Tibial nerve (tissue), 4 donors: ENCODE results near the gene CDH22. TPM values are rescaled to one million over a fixed set of nuclear protein-coding genes. Genes with fewer than 3 reads are reported as not detected.

Experiments used
- DNase-seq, 2 donors: peaks; one replicate each; pipeline ENCODE4 v3.0.0-alpha.2; 2019; ENCODE audit warnings: low spot score in 2 of 2
- H3K27ac ChIP-seq, 4 donors: fragments of 200-600 bp; sonication (generic) in 3 of 4; one replicate each; pipeline ENCODE4 v1.5.1; 2017 to 2019; ENCODE audit warnings: mild to moderate bottlenecking in 1 of 4
- H3K27me3 ChIP-seq, 2 donors: fragments of 200-600 bp; sonication (generic) in 1 of 2; one replicate each; pipeline versions ENCODE4 v1.5.1 to v1.6.0; 2017 to 2019
- H3K36me3 ChIP-seq, 3 donors: fragments of 200-600 bp; sonication (generic); one replicate each; pipeline ENCODE4 v1.5.1; 2018 to 2019
- H3K4me1 ChIP-seq, 4 donors: fragments of 200-600 bp; sonication (generic) in 3 of 4; one replicate each; pipeline ENCODE4 v1.5.1; 2017 to 2019
- H3K4me3 ChIP-seq, 4 donors: fragments of 200-600 bp; sonication (generic) in 3 of 4; one replicate each; pipeline ENCODE4 v1.5.1; 2017 to 2019; ENCODE audit warnings: mild to moderate bottlenecking in 1 of 4, moderate library complexity in 1 of 4
- H3K9me3 ChIP-seq, 4 donors: fragments of 200-600 bp; sonication (generic) in 3 of 4; one replicate each; pipeline ENCODE4 v1.5.1; 2017 to 2019
- EP300 ChIP-seq, 2 donors: sonication (generic); formaldehyde crosslinking; IDR thresholded peaks; one replicate each; pipeline ENCODE4 v1.6.1; 2017; ENCODE audit warnings: antibody characterized with exemption in 2 of 2, mild to moderate bottlenecking in 1 of 2
- POLR2A ChIP-seq, 2 donors: fragments of 450-650 bp; IDR thresholded peaks; one replicate each; pipeline ENCODE4 v1.6.1; 2017; ENCODE audit warnings: antibody characterized with exemption in 2 of 2, mild to moderate bottlenecking in 2 of 2, moderate library complexity in 2 of 2
- WGBS, 2 donors: methylation state at CpG; one replicate each; pipeline ENCODE4 v1.1.5; 2018; 5-methylcytosine and 5-hydroxymethylcytosine counted together
- total RNA-seq, 4 donors: library from RNA; depleted of rRNA; stranded (reverse); fragments of >200 nt; gene quantifications; one replicate each; pipeline ENCODE4 v1.1.0, GENCODE V29; 2016
- TF ChIP-seq, protein P1 (sequence below), 5 experiments: fragments of 200-600 bp in 3 of 5; fragments of 450-650 bp in 2 of 5; sonication (generic) in 3 of 5; IDR thresholded peaks; one replicate each; pipeline ENCODE4 v1.5.1; 2016 to 2019; ENCODE audit warnings: antibody characterized with exemption in 5 of 5, mild to moderate bottlenecking in 3 of 5, moderate library complexity in 2 of 5

CDH22 gene
- total RNA-seq, 4 donors from 2014 or later, result 0.20 to 1.0 (median 0.60) TPM; not detected in 1

DNA sequence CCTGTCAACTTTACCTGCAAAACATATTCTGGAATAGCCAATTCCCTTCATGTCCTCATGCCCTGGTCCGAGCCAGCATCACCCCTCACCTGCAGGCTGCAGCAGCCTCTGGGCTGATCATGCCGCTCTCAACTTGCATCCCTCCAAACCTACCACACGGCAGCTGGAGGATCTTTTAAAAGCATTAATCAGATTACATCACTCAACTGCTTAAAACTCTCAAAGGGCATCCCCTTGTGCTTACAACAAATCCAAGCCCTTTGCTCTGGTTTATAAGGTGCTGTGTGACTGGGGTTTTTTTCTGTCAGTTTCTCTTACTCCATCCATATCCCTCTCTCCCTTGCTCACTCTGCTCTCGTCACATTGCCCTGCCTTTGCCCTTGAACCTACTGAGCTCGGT, 166.2 kb downstream of the CDH22 start:
- Histone ChIP-seq H3K4me3 (no peak overlapping the region), H3K9me3 (no peaks in the 10 kb centered on the region), H3K27ac (no peak overlapping the region), H3K4me1 (peaks cover 0 to 6% (median 0%) of the 10 kb centered on the region in 4 donors), H3K27me3 (peaks cover 0 to 28% of the 10 kb centered on the region in 2 donors), H3K36me3 (no peaks in the 10 kb centered on the region)
- 49 to 54% methylated on average over 5 of the region's 5 CpGs for WGBS, 2 donors
- DNase-seq, result no peak
- TF ChIP-seq EP300 (IDR thresholded peaks at IDR 0.05) (no peak), POLR2A (IDR thresholded peaks at IDR 0.05) (no peak)
- TF ChIP-seq, protein P1, sequence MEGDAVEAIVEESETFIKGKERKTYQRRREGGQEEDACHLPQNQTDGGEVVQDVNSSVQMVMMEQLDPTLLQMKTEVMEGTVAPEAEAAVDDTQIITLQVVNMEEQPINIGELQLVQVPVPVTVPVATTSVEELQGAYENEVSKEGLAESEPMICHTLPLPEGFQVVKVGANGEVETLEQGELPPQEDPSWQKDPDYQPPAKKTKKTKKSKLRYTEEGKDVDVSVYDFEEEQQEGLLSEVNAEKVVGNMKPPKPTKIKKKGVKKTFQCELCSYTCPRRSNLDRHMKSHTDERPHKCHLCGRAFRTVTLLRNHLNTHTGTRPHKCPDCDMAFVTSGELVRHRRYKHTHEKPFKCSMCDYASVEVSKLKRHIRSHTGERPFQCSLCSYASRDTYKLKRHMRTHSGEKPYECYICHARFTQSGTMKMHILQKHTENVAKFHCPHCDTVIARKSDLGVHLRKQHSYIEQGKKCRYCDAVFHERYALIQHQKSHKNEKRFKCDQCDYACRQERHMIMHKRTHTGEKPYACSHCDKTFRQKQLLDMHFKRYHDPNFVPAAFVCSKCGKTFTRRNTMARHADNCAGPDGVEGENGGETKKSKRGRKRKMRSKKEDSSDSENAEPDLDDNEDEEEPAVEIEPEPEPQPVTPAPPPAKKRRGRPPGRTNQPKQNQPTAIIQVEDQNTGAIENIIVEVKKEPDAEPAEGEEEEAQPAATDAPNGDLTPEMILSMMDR (IDR thresholded peaks at IDR 0.05), result no peak

DNA sequence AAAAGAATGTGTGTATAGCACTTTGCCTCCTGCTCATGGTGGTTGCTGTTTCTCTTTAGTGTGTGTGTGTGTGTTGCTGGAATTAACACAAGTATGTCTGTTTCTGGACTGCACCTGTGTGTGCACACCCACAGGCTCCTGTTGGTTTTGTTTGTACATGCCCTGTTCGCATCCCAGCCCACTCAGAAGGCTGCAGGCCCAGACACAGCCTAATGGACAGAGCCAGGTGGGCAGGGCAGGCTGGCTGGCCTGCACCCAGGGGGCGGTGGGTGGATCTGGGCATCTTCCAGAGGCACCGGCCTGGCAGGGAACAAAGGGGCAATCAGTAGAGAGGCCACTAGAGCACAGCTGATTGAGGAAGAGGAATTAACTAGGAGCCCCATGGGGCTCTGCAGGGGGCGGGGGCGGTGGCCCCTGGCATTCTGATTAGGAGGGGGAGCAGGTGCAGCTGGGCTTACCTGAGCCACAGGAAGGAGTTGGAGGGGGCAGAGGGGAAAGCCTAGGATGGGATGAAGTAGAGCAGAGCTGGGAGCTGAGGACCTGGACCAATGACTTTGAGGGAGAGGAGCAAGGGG, 168.3 kb downstream of the CDH22 start:
- Histone ChIP-seq H3K36me3 (no peaks in the 10 kb centered on the region), H3K9me3 (no peaks in the 10 kb centered on the region), H3K4me1 (peaks cover 0 to 6% (median 0%) of the 10 kb centered on the region in 4 donors), H3K27me3 (peaks cover 0 to 39% of the 10 kb centered on the region in 2 donors), H3K27ac (no peak overlapping the region), H3K4me3 (no peak overlapping the region)
- 47 to 59% methylated on average over 5 of the region's 5 CpGs for WGBS, 2 donors
- no peak for TF ChIP-seq EP300 (IDR thresholded peaks at IDR 0.05)
- TF ChIP-seq POLR2A (IDR thresholded peaks at IDR 0.05), result no peak
- TF ChIP-seq, protein P1 (IDR thresholded peaks at IDR 0.05), result no peak
- DNase-seq, result no peak

DNA sequence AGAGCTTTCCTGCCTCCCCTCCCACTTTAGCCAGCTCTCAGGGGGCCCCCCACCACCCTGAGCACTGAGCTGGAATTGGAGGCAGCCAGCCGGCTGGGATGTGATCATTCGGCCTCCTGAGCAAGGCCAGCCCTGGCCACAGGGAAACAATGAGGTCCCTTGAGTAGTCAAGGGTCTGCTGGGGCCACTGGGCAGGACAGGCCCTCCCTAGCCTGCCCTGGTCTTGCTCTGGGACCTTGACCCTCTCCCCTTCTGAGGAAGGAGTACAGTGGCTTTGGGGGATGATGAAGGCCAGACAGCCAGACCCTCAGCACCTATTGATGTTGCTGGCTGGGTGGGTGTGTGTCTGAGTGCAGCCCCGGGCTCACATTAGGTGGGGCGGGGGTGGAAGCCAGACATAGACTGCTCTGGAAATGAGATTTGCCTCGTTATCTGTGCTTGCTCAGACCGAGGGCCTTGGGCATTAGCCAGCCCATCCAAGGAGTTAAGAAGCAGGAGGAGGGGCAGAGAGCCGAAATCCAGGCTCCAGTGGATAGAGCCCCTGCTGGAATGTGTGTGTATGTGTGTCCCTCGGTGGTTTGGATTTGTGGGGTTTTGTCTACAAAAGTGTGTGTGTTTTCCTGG, 168.9 kb downstream of the CDH22 start:
- WGBS, 2 donors, result 22 to 39% methylated on average over 8 of the region's 8 CpGs
- DNase-seq, result no peak
- H3K27me3 ChIP-seq, result peaks cover 0 to 39% of the 10 kb centered on the region in 2 donors
- H3K4me1 ChIP-seq, result peaks cover 0 to 6% (median 0%) of the 10 kb centered on the region in 4 donors
- no peaks in the 10 kb centered on the region for H3K36me3 ChIP-seq
- no peak overlapping the region for H3K4me3 ChIP-seq
- TF ChIP-seq, protein P1 (IDR thresholded peaks at IDR 0.05), result no peak
- TF ChIP-seq POLR2A (IDR thresholded peaks at IDR 0.05) (no peak), EP300 (IDR thresholded peaks at IDR 0.05) (no peak)
- no peak overlapping the region for H3K27ac ChIP-seq
- H3K9me3 ChIP-seq, result no peaks in the 10 kb centered on the region

DNA sequence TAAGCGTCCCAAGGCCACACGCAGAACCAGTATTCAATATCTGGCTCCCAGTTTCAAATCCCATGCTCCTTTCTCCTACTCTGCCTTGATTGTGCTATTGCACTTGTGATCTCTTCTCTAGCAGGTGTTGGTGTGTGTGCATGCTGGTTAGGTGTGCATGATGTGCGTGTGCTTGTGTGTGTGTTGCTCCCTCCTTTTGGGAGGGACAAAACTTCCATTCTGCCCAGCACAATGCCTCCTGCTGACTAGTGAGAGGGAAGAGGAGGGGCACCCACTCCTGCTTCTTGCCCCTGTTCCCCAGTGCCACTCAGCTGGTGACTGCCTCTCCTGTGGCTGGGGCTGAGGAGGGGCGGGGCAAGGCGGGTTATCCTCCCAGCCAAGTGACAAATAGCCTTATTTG, 170.5 kb downstream of the CDH22 start:
- H3K27me3 ChIP-seq, result peaks cover 0 to 39% of the 10 kb centered on the region in 2 donors
- 78 to 82% methylated on average over 4 to 5 of the region's 5 CpGs for WGBS, 2 donors

More for the DNA sequence above, 170.5 kb downstream of the CDH22 start:
- TF ChIP-seq, protein P1 (IDR thresholded peaks at IDR 0.05), result no peak
- TF ChIP-seq POLR2A (IDR thresholded peaks at IDR 0.05), result no peak
- TF ChIP-seq EP300 (IDR thresholded peaks at IDR 0.05), result no peak
- DNase-seq, result no peak
- peaks cover 0 to 10% (median 3%) of the 10 kb centered on the region in 4 donors for H3K4me1 ChIP-seq
- no peak overlapping the region for H3K27ac ChIP-seq
- no peaks in the 10 kb centered on the region for H3K9me3 ChIP-seq
- H3K4me3 ChIP-seq, result no peak overlapping the region
- H3K36me3 ChIP-seq, result no peaks in the 10 kb centered on the region
